ENCODE results near the gene PRKX.
"Not testable (repeated sequence)": the region's sequence is repeated elsewhere in the genome, so short reads cannot be mapped to it uniquely, and the experiment has no call there.

DNA sequence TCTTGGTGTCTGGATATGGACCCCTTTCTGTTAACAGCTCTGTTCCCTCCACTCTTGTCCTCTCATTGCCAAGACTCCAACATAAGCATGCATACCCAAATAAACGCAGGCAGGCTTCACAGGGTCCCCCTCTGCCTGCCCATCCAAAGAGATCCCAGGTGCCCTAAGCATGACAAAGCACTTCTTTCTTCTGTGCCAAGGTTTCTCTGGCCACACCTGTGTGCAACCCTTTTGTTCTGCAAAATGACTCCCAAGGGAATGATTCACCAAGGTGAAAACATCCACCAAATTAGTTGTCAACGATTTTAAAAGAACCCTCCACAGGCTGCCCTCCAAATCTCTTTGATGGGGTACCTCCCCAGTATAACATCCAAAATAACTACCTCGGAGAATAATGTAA, 11.4 kb downstream of the PRKX start:
- not testable (repeated sequence) for TF ChIP-seq CTCF (IDR thresholded peaks at IDR 0.05); REST (IDR thresholded peaks at IDR 0.05; ENCODE audit: insufficient read depth in 1 of 2, low read depth in 2 of 2, low read length in 1 of 2); POLR2AphosphoS5 (IDR thresholded peaks at IDR 0.05; ENCODE audit: low read depth, low read length); SIN3A (IDR thresholded peaks at IDR 0.05; ENCODE audit: borderline replicate concordance, insufficient read depth, low read depth, low read length); TCF7L2 (IDR thresholded peaks at IDR 0.05; ENCODE audit: low read depth, low read length)
